ENCODE measurements around the gene NR2E1.

The NR2E1 gene

GRCh38 chr6:108156180-108156937 lies 9.5 kb upstream of the NR2E1 start:
- in situ Hi-C loops (cut with MboI; ENCODE audit: low sequenced_read_pairs) = no loop called here

GRCh38 chr6:108156938-108157233 lies 8.9 kb upstream of the NR2E1 start:
- in situ Hi-C loops (cut with MboI; ENCODE audit: low sequenced_read_pairs) = no loop called here

GRCh38 chr6:108157234-108157980 lies 8.4 kb upstream of the NR2E1 start:
- in situ Hi-C loops (cut with MboI; ENCODE audit: low sequenced_read_pairs) = no loop called here

- in situ Hi-C loops (cut with MboI; ENCODE audit: low sequenced_read_pairs) = no loop called here
Measured at GRCh38 chr6:108157981-108158525, 7.8 kb upstream of the NR2E1 start.

GRCh38 chr6:108159981-108160380 lies 5.8 kb upstream of the NR2E1 start:
- in situ Hi-C loops (cut with MboI; ENCODE audit: low sequenced_read_pairs) = no loop called here

- in situ Hi-C loops (cut with MboI; ENCODE audit: low sequenced_read_pairs) = no loop called here
Measured at GRCh38 chr6:108161724-108162282, 4.0 kb upstream of the NR2E1 start.

GRCh38 chr6:108163267-108163643 lies 2.6 kb upstream of the NR2E1 start:
- in situ Hi-C loops (cut with MboI; ENCODE audit: low sequenced_read_pairs) = no loop called here

GRCh38 chr6:108163644-108164542 lies 1.9 kb upstream of the NR2E1 start:
- in situ Hi-C loops (cut with MboI; ENCODE audit: low sequenced_read_pairs) = no loop called here

- in situ Hi-C loops (cut with MboI; ENCODE audit: low sequenced_read_pairs) = no loop called here
Measured at GRCh38 chr6:108164543-108164814, 1.3 kb upstream of the NR2E1 start.

GRCh38 chr6:108164815-108165706 lies 761 bp upstream of the NR2E1 start:
- in situ Hi-C loops (cut with MboI; ENCODE audit: low sequenced_read_pairs) = no loop called here

GRCh38 chr6:108166664-108167448 lies 1.0 kb downstream of the NR2E1 start:
- in situ Hi-C loops (cut with MboI; ENCODE audit: low sequenced_read_pairs) = no loop called here

- in situ Hi-C loops (cut with MboI; ENCODE audit: low sequenced_read_pairs) = no loop called here
Measured at GRCh38 chr6:108167449-108168089, 1.7 kb downstream of the NR2E1 start.

- in situ Hi-C loops (cut with MboI; ENCODE audit: low sequenced_read_pairs) = no loop called here
Measured at GRCh38 chr6:108168090-108168463, 2.3 kb downstream of the NR2E1 start.

- in situ Hi-C loops (cut with MboI; ENCODE audit: low sequenced_read_pairs) = no loop called here
Measured at GRCh38 chr6:108168501-108169463, 3.0 kb downstream of the NR2E1 start.

- in situ Hi-C loops (cut with MboI; ENCODE audit: low sequenced_read_pairs) = no loop called here
Measured at GRCh38 chr6:108169464-108170331, 3.9 kb downstream of the NR2E1 start.

GRCh38 chr6:108170332-108171290 lies 4.8 kb downstream of the NR2E1 start:
- in situ Hi-C loops (cut with MboI; ENCODE audit: low sequenced_read_pairs) = no loop called here

Data from hTERT RPE-1 (cell line).